ENCODE measurements around the gene RPL10L.

Gene RPL10L

GRCh38 chr14:46651526-46652144, at the start of gene RPL10L:
RPL10L (minus strand) TSS chr14:46651781; CDS start chr14:46651736, 45 bp downstream.
- no peak for DNase-seq (ENCODE audit: low read depth in 2 of 2)

- DNase-seq (ENCODE audit: low read depth in 2 of 2): no peak
These were observed 40.2 kb upstream of the RPL10L start for GRCh38 chr14:46691819-46692218.

DNA sequence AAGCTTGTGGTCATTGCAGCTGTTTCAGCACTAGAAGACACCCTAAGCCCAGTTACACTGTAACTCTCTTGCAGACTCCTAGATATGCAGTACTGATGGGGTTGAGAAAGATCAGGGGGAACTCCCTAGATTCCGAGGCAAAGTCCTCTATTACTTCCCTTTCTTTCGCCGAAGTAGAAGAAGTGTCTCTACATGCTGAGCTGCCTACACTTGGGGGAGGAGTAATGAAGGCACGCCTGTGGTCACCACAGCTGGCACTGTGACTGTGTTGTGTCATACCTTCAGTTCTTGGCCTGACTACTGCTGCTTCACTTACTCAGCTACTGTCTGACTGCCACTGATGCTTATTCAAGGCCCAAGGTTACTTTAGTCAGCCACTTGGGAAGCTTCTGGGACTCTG, 35.1 kb upstream of the RPL10L start:
- no peak for DNase-seq (ENCODE audit: low read depth in 2 of 2)

- no peak for DNase-seq (ENCODE audit: low read depth in 2 of 2)
These were observed 20.5 kb upstream of the RPL10L start for GRCh38 chr14:46672128-46672527.

DNA sequence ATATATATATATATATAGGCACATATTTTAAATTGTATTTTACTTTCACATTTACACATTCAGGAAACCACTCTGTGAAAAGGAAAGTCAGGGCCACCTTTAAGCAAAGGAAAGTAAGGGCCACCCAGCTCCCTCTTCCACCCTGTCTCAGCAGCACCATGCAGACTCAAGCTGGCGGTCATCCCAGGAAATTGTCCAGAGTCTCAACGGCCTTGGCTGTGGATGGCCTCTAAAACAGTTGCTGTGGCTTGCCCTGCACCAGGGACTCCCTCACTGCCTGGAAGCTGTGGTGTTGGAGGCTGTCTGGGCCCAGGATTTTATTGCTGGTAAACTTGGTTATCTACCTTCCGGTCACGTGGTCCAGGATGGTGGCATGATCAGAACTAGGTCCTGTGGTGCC, 11.8 kb upstream of the RPL10L start:
- DNase-seq (ENCODE audit: low read depth in 2 of 2): no peak

DNA sequence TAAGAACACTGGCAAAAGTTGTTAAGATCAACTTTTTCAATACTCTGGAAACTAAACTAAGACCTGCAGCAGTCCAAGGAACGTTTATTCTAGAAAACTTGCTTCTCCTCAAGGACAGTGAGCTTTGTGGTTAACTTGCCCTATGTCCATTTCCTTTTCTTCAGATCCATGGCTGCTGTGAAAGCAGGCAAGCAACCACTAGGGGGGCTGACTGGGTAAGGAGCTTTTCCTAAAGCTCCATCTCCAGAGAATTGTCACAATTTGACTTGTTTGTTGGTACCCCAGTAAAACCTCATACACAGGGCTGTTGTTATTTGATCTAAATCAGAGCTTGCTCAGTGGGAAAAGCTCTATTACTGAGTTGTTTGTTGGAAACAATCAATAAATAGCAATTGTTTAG, 10.1 kb upstream of the RPL10L start:
- no peak for DNase-seq (ENCODE audit: low read depth in 2 of 2)

DNA sequence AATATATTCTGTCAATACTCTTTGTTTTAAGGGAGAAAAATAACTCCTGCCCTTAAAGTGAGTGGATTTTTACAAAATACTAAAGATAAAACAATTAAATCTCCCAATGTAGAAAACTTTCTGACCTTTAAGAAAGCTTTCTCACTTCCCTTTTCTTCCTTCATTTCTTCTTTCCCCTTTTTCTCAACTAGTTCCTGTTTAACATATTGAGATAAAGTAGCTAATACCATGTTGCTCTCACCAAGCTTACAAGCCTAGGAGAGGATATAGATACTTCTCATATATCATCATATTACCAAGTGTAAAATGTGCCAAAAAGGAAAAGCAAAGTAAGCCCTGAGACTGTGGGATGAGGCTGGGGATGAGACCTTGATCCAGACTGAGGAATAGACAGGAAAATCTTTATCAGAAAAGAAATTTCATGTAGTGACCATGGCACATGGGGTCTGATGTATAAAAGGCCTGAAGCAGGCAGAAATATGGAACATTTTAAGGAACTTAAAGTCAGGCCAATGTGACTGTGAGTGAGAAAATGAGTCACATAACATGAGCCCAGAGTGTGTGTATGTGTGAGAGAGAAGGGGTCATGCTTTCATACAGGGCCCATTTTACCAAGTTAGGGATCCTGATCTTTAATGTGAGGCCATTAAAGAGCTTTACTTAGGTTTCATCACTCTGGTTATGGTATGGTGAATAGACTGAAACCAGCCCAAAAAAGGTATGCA, 1.6 kb upstream of the RPL10L start:
- no peak for DNase-seq (ENCODE audit: low read depth in 2 of 2)

DNA sequence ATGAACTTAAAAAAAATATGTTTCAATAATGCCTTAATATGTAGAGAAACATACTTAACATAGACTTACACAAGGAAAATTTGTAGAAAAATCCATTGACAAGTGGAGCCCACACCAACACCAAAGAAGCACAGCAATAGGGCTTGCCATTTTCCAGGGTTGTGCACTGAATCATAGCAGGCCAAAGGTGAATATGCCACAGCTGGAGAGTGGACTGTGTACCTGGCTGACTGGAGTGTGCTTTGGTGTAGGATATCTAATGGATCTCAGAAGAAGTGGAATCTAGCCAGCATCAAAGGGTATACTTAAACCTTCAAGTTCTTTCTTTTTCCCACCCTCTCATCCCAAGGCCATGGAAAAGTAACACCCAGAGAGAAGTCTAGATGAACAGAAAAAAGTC, 4.8 kb downstream of the RPL10L start:
- DNase-seq (ENCODE audit: low read depth in 2 of 2): no peak

DNA sequence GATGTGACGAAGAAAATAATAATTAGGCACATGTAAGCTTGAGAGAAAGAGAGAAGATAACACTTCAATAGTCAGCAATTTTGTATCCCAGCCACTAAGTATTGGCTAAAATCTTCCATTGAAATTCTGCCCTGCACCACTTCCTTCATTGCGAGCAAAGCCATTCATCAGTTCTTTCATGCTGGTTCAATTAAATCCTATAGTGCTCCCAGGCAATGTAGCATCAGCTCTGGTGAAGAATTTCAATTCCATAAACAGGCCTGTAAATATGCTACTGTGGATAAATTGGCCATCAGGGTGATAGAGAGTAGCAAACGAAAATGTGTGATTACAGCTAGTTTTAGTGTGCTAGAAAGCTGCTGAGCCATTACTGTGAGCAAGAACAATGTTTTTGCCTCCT, 24.7 kb downstream of the RPL10L start:
- no peak for DNase-seq (ENCODE audit: low read depth in 2 of 2)
